Body of pancreas (tissue), 4 donors: ENCODE results near the gene HTRA3. TPM values are rescaled to one million over a fixed set of nuclear protein-coding genes. Genes with fewer than 3 reads are reported as not detected.

Source experiments
- ATAC-seq: fragments of 150-250 bp; one replicate; pipeline ENCODE4 v1.9.1; 2016
- DNase-seq, 4 donors: peaks; one replicate each; pipeline ENCODE4 v3.0.0-alpha.2; 2019
- H3K27ac ChIP-seq, 4 donors: fragments of 200-600 bp; sonication (generic); 1 replicate in 3 of 4; 2 replicates in 1 of 4; pipeline versions ENCODE4 v1.5.1 to v1.6.1; 2016 to 2019; ENCODE audit warnings: mild to moderate bottlenecking in 1 of 4, mixed read lengths in 1 of 4, moderate library complexity in 1 of 4
- H3K27me3 ChIP-seq, 2 donors: fragments of 200-600 bp; sonication (generic); one replicate each; pipeline ENCODE4 v1.6.0; 2016; ENCODE audit warnings: mild to moderate bottlenecking in 1 of 2
- H3K36me3 ChIP-seq, 2 donors: fragments of 200-600 bp; sonication (generic); replicated peaks in 1 of 2; 2 replicates each; pipeline ENCODE4 v1.5.1; 2016; ENCODE audit warnings: low read depth in 2 of 2; ENCODE audit not compliant: insufficient read depth in 1 of 2
- H3K4me1 ChIP-seq: fragments of 200-600 bp; sonication (generic); one replicate; pipeline ENCODE4 v1.6.0; 2016
- H3K4me3 ChIP-seq, 2 donors: fragments of 200-600 bp; sonication (generic); 1 replicate in 1 of 2; 2 replicates in 1 of 2; pipeline ENCODE4 v1.5.1; 2016 to 2019
- H3K9me3 ChIP-seq, 3 donors: fragments of 200-600 bp; sonication (generic); 1 replicate in 2 of 3; 2 replicates in 1 of 3; pipeline ENCODE4 v1.5.1; 2016
- POLR2A ChIP-seq, 3 donors: fragments of 450-650 bp; IDR thresholded peaks; one replicate each; pipeline ENCODE4 v1.6.1; 2016; ENCODE audit warnings: antibody characterized with exemption in 3 of 3, mild to moderate bottlenecking in 2 of 3
- WGBS, 2 donors: methylation state at CpG; one replicate each; pipeline ENCODE4 v1.1.5; 2017; 5-methylcytosine and 5-hydroxymethylcytosine counted together
- intact Hi-C: fragments of 100-400 bp; cut with DNase I; formaldehyde crosslinking; loops from one replicate; pipeline ENCODE4 v1.15.1; 2023
- total RNA-seq, 2 donors: library from RNA; depleted of rRNA; stranded (reverse); fragments of >200 nt; gene quantifications; one replicate each; pipeline ENCODE4 v1.1.0, GENCODE V29; 2016
- TF ChIP-seq, protein P1 (sequence below), 7 experiments: fragments of 450-650 bp in 4 of 7; fragments of 200-600 bp in 3 of 7; sonication (generic) in 3 of 7; IDR thresholded peaks; one replicate each; pipeline ENCODE4 v1.5.1; 2016 to 2019; ENCODE audit warnings: antibody characterized with exemption in 7 of 7

Gene HTRA3
- total RNA-seq, 2 donors from 2014 or later, result 4.2 to 17.5 TPM

DNA sequence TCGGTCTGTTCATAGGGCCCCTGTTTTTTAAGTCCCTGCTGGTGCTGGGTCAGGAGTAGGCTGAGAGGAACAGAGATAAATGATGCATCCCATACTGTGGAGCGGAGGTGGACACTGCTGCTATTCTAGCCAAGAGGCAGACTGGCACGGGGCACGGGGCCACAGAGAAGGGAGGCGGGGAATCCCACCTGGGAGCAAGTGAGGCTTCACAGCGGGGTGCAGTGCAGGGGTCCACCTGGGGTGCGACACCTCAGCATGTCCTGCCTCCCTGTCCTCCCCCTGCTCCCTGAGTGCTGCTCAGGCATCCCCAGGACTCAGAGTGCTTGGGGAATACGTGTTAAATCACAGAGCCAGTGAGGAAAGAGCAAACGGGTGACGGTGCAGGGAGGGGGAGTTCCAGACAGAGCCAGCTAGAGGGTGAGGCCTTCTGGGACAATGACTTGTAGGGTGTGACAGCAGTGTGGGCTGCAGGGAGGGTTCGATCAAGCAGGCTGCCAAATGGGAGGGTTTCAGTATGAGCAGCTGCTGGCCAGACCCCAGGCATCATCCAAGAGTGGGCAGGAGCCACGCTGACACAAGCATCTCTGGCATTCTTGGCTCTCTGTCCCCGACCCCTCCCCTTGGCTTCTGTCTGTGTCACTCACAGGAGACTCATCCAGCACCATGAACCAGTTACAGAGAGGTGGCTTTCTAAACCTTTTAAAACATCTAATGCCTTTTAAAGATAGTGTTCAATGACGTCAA, 13.7 kb upstream of the HTRA3 start:
- Histone ChIP-seq H3K9me3 (no peaks in the 10 kb centered on the region), H3K27me3 (no peaks in the 10 kb centered on the region), H3K4me3 (no peak overlapping the region), H3K4me1 (no peaks in the 10 kb centered on the region), H3K27ac (no peak overlapping the region), H3K36me3 (no peaks in the 10 kb centered on the region)
- no peak for ATAC-seq
- 67% methylated on average over 14 of the region's 14 CpGs for WGBS, 2 donors
- intact Hi-C loops, result no loop called here
- DNase-seq, result no peak
- no peak for TF ChIP-seq POLR2A (IDR thresholded peaks at IDR 0.05)
- TF ChIP-seq, protein P1, sequence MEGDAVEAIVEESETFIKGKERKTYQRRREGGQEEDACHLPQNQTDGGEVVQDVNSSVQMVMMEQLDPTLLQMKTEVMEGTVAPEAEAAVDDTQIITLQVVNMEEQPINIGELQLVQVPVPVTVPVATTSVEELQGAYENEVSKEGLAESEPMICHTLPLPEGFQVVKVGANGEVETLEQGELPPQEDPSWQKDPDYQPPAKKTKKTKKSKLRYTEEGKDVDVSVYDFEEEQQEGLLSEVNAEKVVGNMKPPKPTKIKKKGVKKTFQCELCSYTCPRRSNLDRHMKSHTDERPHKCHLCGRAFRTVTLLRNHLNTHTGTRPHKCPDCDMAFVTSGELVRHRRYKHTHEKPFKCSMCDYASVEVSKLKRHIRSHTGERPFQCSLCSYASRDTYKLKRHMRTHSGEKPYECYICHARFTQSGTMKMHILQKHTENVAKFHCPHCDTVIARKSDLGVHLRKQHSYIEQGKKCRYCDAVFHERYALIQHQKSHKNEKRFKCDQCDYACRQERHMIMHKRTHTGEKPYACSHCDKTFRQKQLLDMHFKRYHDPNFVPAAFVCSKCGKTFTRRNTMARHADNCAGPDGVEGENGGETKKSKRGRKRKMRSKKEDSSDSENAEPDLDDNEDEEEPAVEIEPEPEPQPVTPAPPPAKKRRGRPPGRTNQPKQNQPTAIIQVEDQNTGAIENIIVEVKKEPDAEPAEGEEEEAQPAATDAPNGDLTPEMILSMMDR (IDR thresholded peaks at IDR 0.05), result no peak

GRCh38 chr4:8257854-8258253, 11.7 kb upstream of the HTRA3 start:
- WGBS, 2 donors, result 47 to 64% methylated on average over 4 of the region's 4 CpGs
- H3K9me3 ChIP-seq, result no peaks in the 10 kb centered on the region
- no peaks in the 10 kb centered on the region for H3K4me1 ChIP-seq
- DNase-seq (no peak), ATAC-seq (no peak)
- H3K27me3 ChIP-seq, result no peaks in the 10 kb centered on the region
- no peaks in the 10 kb centered on the region for H3K36me3 ChIP-seq
- H3K27ac ChIP-seq, result no peak overlapping the region
- TF ChIP-seq, protein P1 (IDR thresholded peaks at IDR 0.05), result no peak
- no peak for TF ChIP-seq POLR2A (IDR thresholded peaks at IDR 0.05)
- intact Hi-C loops, result no loop called here
- no peak overlapping the region for H3K4me3 ChIP-seq

GRCh38 chr4:8258552-8259212, 10.9 kb upstream of the HTRA3 start:
- DNase-seq, result no peak
- Histone ChIP-seq H3K36me3 (no peaks in the 10 kb centered on the region), H3K4me3 (no peak overlapping the region), H3K4me1 (no peaks in the 10 kb centered on the region), H3K27ac (no peak overlapping the region), H3K27me3 (no peaks in the 10 kb centered on the region), H3K9me3 (no peaks in the 10 kb centered on the region)
- intact Hi-C loops, result no loop called here
- no peak for TF ChIP-seq POLR2A (IDR thresholded peaks at IDR 0.05)
- TF ChIP-seq, protein P1 (IDR thresholded peaks at IDR 0.05), result no peak
- ATAC-seq, result no peak
- WGBS, 2 donors, result 52 to 67% methylated on average over 13 of the region's 13 CpGs

GRCh38 chr4:8259743-8260430, 9.7 kb upstream of the HTRA3 start:
- ATAC-seq (no peak), DNase-seq (no peak)
- H3K4me3 ChIP-seq, result no peak overlapping the region
- H3K36me3 ChIP-seq, result no peaks in the 10 kb centered on the region
- H3K9me3 ChIP-seq, result no peaks in the 10 kb centered on the region
- H3K4me1 ChIP-seq, result no peaks in the 10 kb centered on the region
- H3K27me3 ChIP-seq, result no peaks in the 10 kb centered on the region
- 68 to 72% methylated on average over 10 to 11 of the region's 11 CpGs for WGBS, 2 donors
- H3K27ac ChIP-seq, result no peak overlapping the region
- TF ChIP-seq, protein P1 (IDR thresholded peaks at IDR 0.05), result no peak
- TF ChIP-seq POLR2A (IDR thresholded peaks at IDR 0.05), result no peak
- intact Hi-C loops, result no loop called here
